ENCODE data around the gene TLR10.

Gene TLR10

DNA sequence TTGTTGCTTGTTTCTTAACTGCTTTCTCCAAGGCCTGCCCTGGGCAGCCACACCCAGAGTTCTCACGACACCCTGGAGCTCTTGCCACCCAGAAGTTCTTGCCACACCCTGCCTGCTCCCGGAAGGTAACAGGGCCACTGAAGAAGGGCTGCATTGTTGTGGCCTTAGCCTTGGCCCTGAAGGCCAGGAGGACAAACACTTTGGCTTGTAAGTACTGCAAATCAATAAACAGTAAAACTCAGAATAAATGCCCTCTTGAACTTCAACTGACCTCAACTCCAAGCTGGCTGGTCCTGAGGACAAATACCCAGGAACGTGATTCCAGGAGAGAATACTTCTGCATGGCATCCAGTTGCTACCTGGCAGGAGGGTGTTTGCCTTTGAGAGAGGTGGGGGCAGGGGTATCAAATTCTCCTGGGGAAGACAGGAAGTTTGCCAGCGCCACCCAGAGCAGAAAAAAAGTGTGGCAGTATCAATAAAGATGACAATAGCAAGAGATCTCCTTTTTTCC lies 54.1 kb downstream of the TLR10 start:
- no peak for DNase-seq (ENCODE audit: low read depth in 2 of 2)

DNA sequence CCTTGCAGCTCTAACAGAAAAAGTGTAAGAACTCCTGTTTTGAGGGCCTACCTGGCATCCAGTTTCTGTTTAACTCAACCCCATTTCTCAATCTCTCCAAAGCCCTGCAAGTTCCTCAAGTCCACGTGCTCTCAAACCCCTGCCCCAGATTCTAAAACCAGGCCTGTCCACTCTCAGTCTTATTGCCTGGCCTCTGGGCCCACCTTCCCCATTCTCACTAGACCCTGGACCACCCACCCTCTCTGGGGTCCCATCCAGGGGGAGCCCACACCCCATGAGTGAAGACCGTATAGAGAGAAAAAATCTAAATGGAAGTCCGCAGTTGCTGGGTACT lies 58.3 kb downstream of the TLR10 start:
- no peak for DNase-seq (ENCODE audit: low read depth in 2 of 2)

DNA sequence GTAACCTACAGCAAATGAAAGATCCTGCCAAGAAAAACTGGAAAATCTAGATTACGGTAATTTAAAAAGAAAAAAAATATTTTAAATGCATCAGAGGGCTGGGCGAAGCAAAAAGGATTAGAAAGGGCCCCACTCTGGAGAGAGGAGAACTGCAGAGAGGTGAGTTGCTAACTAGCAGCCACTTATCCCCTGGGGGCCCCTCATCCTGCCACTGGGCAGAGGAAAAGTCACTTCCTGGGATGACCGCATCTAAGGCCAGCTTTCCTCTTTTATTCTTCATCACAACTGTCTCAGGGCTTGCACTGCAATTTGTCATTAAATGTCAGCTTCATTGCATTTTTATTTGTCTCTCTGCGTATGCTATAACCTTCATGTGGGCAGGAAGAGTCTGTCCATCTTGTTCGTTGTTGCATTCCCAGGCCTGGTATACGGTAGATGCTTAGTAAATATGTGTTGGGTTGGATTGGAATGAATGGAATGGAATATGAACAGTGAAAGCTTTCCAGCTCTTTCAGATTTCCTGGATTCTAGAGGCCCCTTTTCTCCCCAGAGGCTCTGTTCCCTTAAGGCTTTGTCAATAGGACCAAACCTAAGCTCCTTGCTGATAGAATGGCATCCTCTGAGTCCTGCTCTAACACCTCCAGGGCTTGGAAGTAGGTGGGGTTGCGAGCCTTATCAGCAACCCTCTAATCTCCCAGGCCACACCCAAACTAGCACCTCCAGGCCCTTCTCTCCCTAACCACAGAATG lies 58.9 kb downstream of the TLR10 start:
- no peak for DNase-seq (ENCODE audit: low read depth in 2 of 2)

DNA sequence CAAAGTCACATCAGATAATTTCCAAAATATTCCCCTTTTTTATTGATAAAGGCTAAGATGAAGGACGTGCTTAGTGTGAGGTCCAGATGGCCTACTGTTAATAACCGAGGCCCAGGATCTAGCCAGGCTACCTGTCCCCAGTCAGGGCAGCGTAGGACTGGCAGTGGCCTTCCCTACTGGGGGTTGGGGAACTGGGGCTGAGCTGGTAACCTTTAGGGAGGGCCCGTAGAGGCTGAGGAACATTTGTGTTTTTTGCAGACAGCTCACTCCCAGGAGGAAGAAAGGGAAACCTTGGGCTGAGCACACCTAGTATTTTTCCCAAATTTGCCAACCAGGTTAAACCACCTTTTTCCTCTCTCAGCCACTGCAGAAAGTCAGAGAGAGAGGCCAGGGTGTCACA lies 59.7 kb downstream of the TLR10 start:
- no peak for DNase-seq (ENCODE audit: low read depth in 2 of 2)
